HepG2 (cell line): Measurements from ENCODE around the gene PAM16. TPM values are rescaled to one million over a fixed set of nuclear protein-coding genes. Genes with fewer than 3 reads are reported as not detected.
A peak's percentile ranks its signal among the peaks of the same experiment; 100 is the strongest.

ENCODE experiments used
- ARHGAP35 ChIP-seq: sonication (generic); formaldehyde crosslinking; IDR thresholded peaks from 2 replicates; pipeline ENCODE4 v1.9.0; 2022; ENCODE audit warnings: mild to moderate bottlenecking, inconsistent platforms, moderate library complexity, missing genetic modification reagents, borderline replicate concordance
- E2F1 ChIP-seq: sonication (generic); formaldehyde crosslinking; IDR thresholded peaks from 2 replicates; pipeline ENCODE4 v1.5.0; 2020; ENCODE audit warnings: missing genetic modification reagents
- ELF3 ChIP-seq: IDR thresholded peaks from 2 replicates; pipeline ENCODE4 v1.6.1; 2016; ENCODE audit warnings: missing genetic modification reagents, missing compliant biosample characterization
- HDAC1 ChIP-seq: sonication (generic); formaldehyde crosslinking; IDR thresholded peaks from 2 replicates; pipeline ENCODE4 v1.5.1; 2020; ENCODE audit warnings: mild to moderate bottlenecking, missing genetic modification reagents
- HNF4A ChIP-seq: sonication (generic); formaldehyde crosslinking; IDR thresholded peaks from 2 replicates; pipeline ENCODE4 v1.4.0; 2020; ENCODE audit warnings: missing genetic modification reagents
- MED1 ChIP-seq: sonication (generic); formaldehyde crosslinking; IDR thresholded peaks from 2 replicates; pipeline ENCODE4 v1.4.0; 2020; ENCODE audit warnings: missing genetic modification reagents
- MXI1 ChIP-seq: IDR thresholded peaks from 3 replicates; pipeline ENCODE4 v1.6.1; 2012; ENCODE audit warnings: low read depth, low read length, inconsistent platforms, borderline replicate concordance
- RAD21 ChIP-seq: fragments of 450-650 bp; formaldehyde crosslinking; IDR thresholded peaks from 2 replicates; pipeline ENCODE4 v1.5.0; 2020; ENCODE audit warnings: mild to moderate bottlenecking
- SP1 ChIP-seq, 2 experiments: fragments of 450-650 bp in 1 of 2; sonication (generic) in 1 of 2; formaldehyde crosslinking in 1 of 2; IDR thresholded peaks; 2 replicates each; pipeline versions ENCODE4 v1.4.0 to v1.6.1; 2016 to 2020; ENCODE audit warnings: missing genetic modification reagents in 1 of 2
- SRSF9 ChIP-seq: fragments of 200-400 bp; formaldehyde crosslinking; IDR thresholded peaks from 2 replicates; pipeline ENCODE4 v1.6.1; 2018; ENCODE audit warnings: borderline replicate concordance, mild to moderate bottlenecking, low read depth, low read length; ENCODE audit not compliant: insufficient read depth, poor library complexity, severe bottlenecking
- TBX2 ChIP-seq: sonication (generic); formaldehyde crosslinking; IDR thresholded peaks from 2 replicates; pipeline ENCODE4 v1.5.0; 2020; ENCODE audit warnings: missing genetic modification reagents, mild to moderate bottlenecking, borderline replicate concordance
- ZNF232 ChIP-seq: sonication (generic); formaldehyde crosslinking; IDR thresholded peaks from 2 replicates; pipeline ENCODE4 v1.4.0; 2020; ENCODE audit warnings: missing genetic modification reagents, borderline replicate concordance
- ZNF296 ChIP-seq: sonication (generic); formaldehyde crosslinking; conservative IDR thresholded peaks from 2 replicates; pipeline ENCODE4 v1.5.0; 2020; ENCODE audit warnings: mild to moderate bottlenecking, missing genetic modification reagents
- ZNF414 ChIP-seq: sonication (generic); formaldehyde crosslinking; IDR thresholded peaks from 2 replicates; pipeline ENCODE4 v1.5.0; 2020; ENCODE audit warnings: missing genetic modification reagents
- ZNF501 ChIP-seq: sonication (generic); formaldehyde crosslinking; IDR thresholded peaks from 2 replicates; pipeline ENCODE4 v1.5.1; 2020; ENCODE audit warnings: mild to moderate bottlenecking, moderate library complexity, missing genetic modification reagents
- ZNF772 ChIP-seq: sonication (generic); formaldehyde crosslinking; IDR thresholded peaks from 2 replicates; pipeline ENCODE4 v1.5.0; 2020; ENCODE audit warnings: mild to moderate bottlenecking, missing genetic modification reagents
- ZNF788 ChIP-seq: sonication (generic); formaldehyde crosslinking; IDR thresholded peaks from 2 replicates; pipeline ENCODE4 v1.5.0; 2020; ENCODE audit warnings: mild to moderate bottlenecking, missing genetic modification reagents, borderline replicate concordance
- ZSCAN22 ChIP-seq: sonication (generic); formaldehyde crosslinking; IDR thresholded peaks from 2 replicates; pipeline ENCODE4 v1.4.0; 2020; ENCODE audit warnings: mild to moderate bottlenecking, missing genetic modification reagents
- polyA plus RNA-seq, 8 experiments: library from polyadenylated mRNA; depleted of rRNA in 3 of 8; stranded (reverse) in 7 of 8; unstranded in 1 of 8; fragments of >200 nt; fragmentation: Illumina TruSeq in 4 of 8; extraction: Trizol in 4 of 8; gene quantifications; 2 replicates each; pipeline versions ENCODE4 v1.2.1 to v1.2.3, GENCODE V29; 2011 to 2016; ENCODE audit warnings: low read depth in 4 of 8, missing spikeins in 1 of 8, mixed read lengths in 1 of 8; ENCODE audit not compliant: insufficient read depth in 1 of 8
- total RNA-seq, 5 experiments: library from RNA; depleted of rRNA; stranded (reverse); fragments of >200 nt; fragmentation: Illumina TruSeq; extraction: Trizol; gene quantifications; 2 replicates each; pipeline ENCODE4 v1.2.3, GENCODE V29; 2016; ENCODE audit warnings: low read depth in 1 of 5
- TF ChIP-seq, protein P1 (sequence below): sonication (generic); formaldehyde crosslinking; IDR thresholded peaks from 2 replicates; pipeline ENCODE4 v1.9.0; 2022; ENCODE audit warnings: low read depth, missing genetic modification reagents
- TF ChIP-seq, protein P2 (sequence below): sonication (generic); formaldehyde crosslinking; IDR thresholded peaks from 2 replicates; pipeline ENCODE4 v1.8.0; 2022; ENCODE audit warnings: mild to moderate bottlenecking, missing genetic modification reagents; ENCODE audit not compliant: insufficient replicate concordance
- TF ChIP-seq, protein P3 (sequence below): sonication (generic); formaldehyde crosslinking; IDR thresholded peaks from 2 replicates; pipeline ENCODE4 v1.9.0; 2022; ENCODE audit warnings: missing genetic modification reagents, mild to moderate bottlenecking, borderline replicate concordance

Gene PAM16
- total and polyA plus RNA-seq, 2 of the 13 experiments (the other 11 are each of a cell fraction or from before 2014, with no cell fraction given): 51.5 to 51.8 TPM

- TF ChIP-seq, protein P1, sequence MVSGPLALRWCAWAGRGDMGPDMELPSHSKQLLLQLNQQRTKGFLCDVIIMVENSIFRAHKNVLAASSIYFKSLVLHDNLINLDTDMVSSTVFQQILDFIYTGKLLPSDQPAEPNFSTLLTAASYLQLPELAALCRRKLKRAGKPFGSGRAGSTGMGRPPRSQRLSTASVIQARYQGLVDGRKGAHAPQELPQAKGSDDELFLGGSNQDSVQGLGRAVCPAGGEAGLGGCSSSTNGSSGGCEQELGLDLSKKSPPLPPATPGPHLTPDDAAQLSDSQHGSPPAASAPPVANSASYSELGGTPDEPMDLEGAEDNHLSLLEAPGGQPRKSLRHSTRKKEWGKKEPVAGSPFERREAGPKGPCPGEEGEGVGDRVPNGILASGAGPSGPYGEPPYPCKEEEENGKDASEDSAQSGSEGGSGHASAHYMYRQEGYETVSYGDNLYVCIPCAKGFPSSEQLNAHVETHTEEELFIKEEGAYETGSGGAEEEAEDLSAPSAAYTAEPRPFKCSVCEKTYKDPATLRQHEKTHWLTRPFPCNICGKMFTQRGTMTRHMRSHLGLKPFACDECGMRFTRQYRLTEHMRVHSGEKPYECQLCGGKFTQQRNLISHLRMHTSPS (CRISPR knock-in tag): no peak
- TF ChIP-seq ZNF232 (CRISPR knock-in tag): 0 out of 2 replicates have a peak, but pooled peaks have one; percentile 60
- TF ChIP-seq, protein P2, sequence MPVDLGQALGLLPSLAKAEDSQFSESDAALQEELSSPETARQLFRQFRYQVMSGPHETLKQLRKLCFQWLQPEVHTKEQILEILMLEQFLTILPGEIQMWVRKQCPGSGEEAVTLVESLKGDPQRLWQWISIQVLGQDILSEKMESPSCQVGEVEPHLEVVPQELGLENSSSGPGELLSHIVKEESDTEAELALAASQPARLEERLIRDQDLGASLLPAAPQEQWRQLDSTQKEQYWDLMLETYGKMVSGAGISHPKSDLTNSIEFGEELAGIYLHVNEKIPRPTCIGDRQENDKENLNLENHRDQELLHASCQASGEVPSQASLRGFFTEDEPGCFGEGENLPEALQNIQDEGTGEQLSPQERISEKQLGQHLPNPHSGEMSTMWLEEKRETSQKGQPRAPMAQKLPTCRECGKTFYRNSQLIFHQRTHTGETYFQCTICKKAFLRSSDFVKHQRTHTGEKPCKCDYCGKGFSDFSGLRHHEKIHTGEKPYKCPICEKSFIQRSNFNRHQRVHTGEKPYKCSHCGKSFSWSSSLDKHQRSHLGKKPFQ (CRISPR knock-in tag): no peak
- TF ChIP-seq MED1 (CRISPR knock-in tag): peak; percentile 11; the same call in 1 of the 2 replicates
- 0 out of 2 replicates have a peak, but pooled peaks have one; percentile 43 for TF ChIP-seq ZNF296 (CRISPR knock-in tag)
- TF ChIP-seq SP1 (IDR thresholded peaks at IDR 0.05): no peak
- TF ChIP-seq SP1 (CRISPR knock-in tag; IDR thresholded peaks at IDR 0.05): peak; percentile 59; the same call in 1 of the 2 replicates
- no peak for TF ChIP-seq E2F1 (CRISPR knock-in tag)
- peak; percentile 50; the same call in 1 of the 2 replicates for TF ChIP-seq ELF3
- TF ChIP-seq HDAC1: peak; percentile 50
- no peak; the same call in 1 of the 2 replicates for TF ChIP-seq ARHGAP35 (CRISPR knock-in tag)
- peak; percentile 94; the same call in 2 of the 3 replicates for TF ChIP-seq MXI1
- peak; percentile 36; the same call in 1 of the 2 replicates for TF ChIP-seq HNF4A (CRISPR knock-in tag)
- TF ChIP-seq ZNF501: peak; percentile 27; the same call in 1 of the 2 replicates
- TF ChIP-seq SRSF9: no peak
- TF ChIP-seq RAD21: peak; percentile 47; the same call in 1 of the 2 replicates
- peak; percentile 58; the same call in 1 of the 2 replicates for TF ChIP-seq ZNF788 (CRISPR knock-in tag)
- TF ChIP-seq, protein P3, sequence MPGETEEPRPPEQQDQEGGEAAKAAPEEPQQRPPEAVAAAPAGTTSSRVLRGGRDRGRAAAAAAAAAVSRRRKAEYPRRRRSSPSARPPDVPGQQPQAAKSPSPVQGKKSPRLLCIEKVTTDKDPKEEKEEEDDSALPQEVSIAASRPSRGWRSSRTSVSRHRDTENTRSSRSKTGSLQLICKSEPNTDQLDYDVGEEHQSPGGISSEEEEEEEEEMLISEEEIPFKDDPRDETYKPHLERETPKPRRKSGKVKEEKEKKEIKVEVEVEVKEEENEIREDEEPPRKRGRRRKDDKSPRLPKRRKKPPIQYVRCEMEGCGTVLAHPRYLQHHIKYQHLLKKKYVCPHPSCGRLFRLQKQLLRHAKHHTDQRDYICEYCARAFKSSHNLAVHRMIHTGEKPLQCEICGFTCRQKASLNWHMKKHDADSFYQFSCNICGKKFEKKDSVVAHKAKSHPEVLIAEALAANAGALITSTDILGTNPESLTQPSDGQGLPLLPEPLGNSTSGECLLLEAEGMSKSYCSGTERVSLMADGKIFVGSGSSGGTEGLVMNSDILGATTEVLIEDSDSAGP: peak; percentile 79
- no peak for TF ChIP-seq ZNF772 (CRISPR knock-in tag)
- TF ChIP-seq ZSCAN22 (CRISPR knock-in tag): no peak
- peak; percentile 12; the same call in 1 of the 2 replicates for TF ChIP-seq TBX2 (CRISPR knock-in tag)
- TF ChIP-seq ZNF414 (CRISPR knock-in tag): peak; percentile 71; the same call in 1 of the 2 replicates
These were observed at the start of gene PAM16 (continued) for GRCh38 chr16:4350787-4351659.
